Thymus (tissue), 11 donors: ENCODE results near the gene RADIL. TPM values are rescaled to one million over a fixed set of nuclear protein-coding genes. Genes with fewer than 3 reads are reported as not detected.

Source experiments
- DNase-seq, 9 donors: peaks; one replicate each; pipeline ENCODE4 v3.0.0-alpha.2; 2013; ENCODE audit warnings: low spot score in 9 of 9, low read depth in 6 of 9, missing footprints in 1 of 9
- H3K27ac ChIP-seq, 2 donors: one replicate each; pipeline ENCODE4 v1.5.1; 2013; ENCODE audit warnings: control low read depth in 1 of 2, low read depth in 1 of 2, low read length in 1 of 2, mild to moderate bottlenecking in 1 of 2, moderate library complexity in 1 of 2
- H3K27me3 ChIP-seq, 2 donors: one replicate each; pipeline ENCODE4 v1.5.1; 2013; ENCODE audit warnings: low read length in 1 of 2; ENCODE audit not compliant: control insufficient read depth in 2 of 2, insufficient read depth in 1 of 2
- H3K36me3 ChIP-seq, 2 donors: one replicate each; pipeline ENCODE4 v1.5.1; 2013; ENCODE audit warnings: low read length in 1 of 2, mild to moderate bottlenecking in 1 of 2, moderate library complexity in 1 of 2; ENCODE audit not compliant: control insufficient read depth in 2 of 2, insufficient read depth in 2 of 2
- H3K4me1 ChIP-seq, 2 donors: one replicate each; pipeline ENCODE4 v1.5.1; 2013; ENCODE audit warnings: low read length in 2 of 2; ENCODE audit not compliant: control insufficient read depth in 2 of 2, insufficient read depth in 2 of 2
- H3K4me3 ChIP-seq, 2 donors: one replicate each; pipeline ENCODE4 v1.5.1; 2013; ENCODE audit warnings: low read length in 2 of 2, control low read depth in 1 of 2, mild to moderate bottlenecking in 1 of 2
- H3K9me3 ChIP-seq, 2 donors: one replicate each; pipeline ENCODE4 v1.5.1; 2013; ENCODE audit warnings: low read length in 1 of 2, mild to moderate bottlenecking in 1 of 2; ENCODE audit not compliant: control insufficient read depth in 2 of 2, insufficient read depth in 1 of 2
- WGBS: extraction: QIAGEN DNeasy Blood & Tissue Kit; methylation state at CpG from one replicate; pipeline ENCODE4 v1.1.7; 2013; 5-methylcytosine and 5-hydroxymethylcytosine counted together
- polyA plus RNA-seq: library from polyadenylated mRNA; stranded (reverse); fragments of 200-250 nt; gene quantifications from one replicate; pipeline ENCODE4 v1.2.3, GENCODE V29; 2013
- total RNA-seq: library from RNA; stranded (reverse); fragments of 120-200 nt; gene quantifications from one replicate; pipeline ENCODE4 v1.2.4, GENCODE V29; 2013
- donor health status: healthy.

RADIL gene
- total and polyA plus RNA-seq, 2 donors = 0.19 to 0.91 TPM

DNA sequence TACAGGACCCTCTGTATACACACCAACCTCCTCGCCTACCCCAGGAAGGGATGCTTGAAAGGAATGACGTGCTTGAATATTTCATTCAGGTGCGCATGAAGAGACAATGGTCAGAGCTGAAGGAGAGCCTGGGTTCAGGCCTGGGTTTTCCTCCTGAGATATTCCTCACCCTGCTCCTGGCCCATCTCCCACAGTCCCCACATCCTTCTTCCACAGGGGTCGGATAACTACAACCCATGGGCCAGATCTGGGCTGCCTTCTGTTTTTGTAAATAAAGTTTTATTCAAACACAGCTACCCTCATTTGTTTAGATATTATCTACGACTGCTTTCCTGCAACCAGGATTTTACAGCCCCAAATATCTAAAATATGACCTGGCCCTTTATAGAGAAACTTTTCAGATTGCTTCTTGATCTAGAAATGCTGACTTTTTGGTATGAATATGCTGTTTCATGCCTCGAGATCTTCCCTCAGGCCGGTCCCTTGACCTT is 1.8 kb upstream of the RADIL start:
- Histone ChIP-seq H3K27ac (no peak overlapping the region), H3K9me3 (peaks cover 0 to 5% of the 10 kb centered on the region in 2 donors), H3K4me1 (peaks cover 2 to 4% of the 10 kb centered on the region in 2 donors), H3K4me3 (no peak overlapping the region), H3K36me3 (no peaks in the 10 kb centered on the region), H3K27me3 (peaks cover 25 to 38% of the 10 kb centered on the region in 2 donors)
- DNase-seq = no peak
- WGBS = 94% methylated on average over 7 of the region's 7 CpGs

DNA sequence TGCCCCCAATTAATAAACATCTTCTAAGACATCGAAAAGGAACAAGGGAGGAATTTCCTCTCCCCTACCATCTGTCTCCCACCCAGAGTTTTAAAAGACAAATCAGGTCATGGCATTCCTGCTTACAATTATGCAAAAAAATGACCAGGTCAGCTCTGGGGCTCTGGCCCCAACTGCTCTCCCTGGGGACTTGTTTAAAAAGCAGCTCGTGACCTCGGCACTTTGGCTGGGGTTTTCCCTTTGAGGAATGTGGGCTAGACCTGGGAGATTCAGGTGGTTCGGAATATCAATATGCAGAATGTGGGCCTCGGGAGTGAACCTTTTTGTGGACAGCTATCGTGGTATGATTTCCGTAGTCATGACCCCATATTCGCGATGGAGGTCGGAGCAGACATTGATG is 648 bp upstream of the RADIL start:
- no peak for DNase-seq
- Histone ChIP-seq H3K9me3 (peaks cover 0 to 5% of the 10 kb centered on the region in 2 donors), H3K4me1 (peaks cover 2 to 4% of the 10 kb centered on the region in 2 donors), H3K27me3 (peaks cover 25 to 45% of the 10 kb centered on the region in 2 donors), H3K36me3 (no peaks in the 10 kb centered on the region), H3K4me3 (no peak overlapping the region), H3K27ac (no peak overlapping the region)
- 93% methylated on average over 10 of the region's 10 CpGs for WGBS

DNA sequence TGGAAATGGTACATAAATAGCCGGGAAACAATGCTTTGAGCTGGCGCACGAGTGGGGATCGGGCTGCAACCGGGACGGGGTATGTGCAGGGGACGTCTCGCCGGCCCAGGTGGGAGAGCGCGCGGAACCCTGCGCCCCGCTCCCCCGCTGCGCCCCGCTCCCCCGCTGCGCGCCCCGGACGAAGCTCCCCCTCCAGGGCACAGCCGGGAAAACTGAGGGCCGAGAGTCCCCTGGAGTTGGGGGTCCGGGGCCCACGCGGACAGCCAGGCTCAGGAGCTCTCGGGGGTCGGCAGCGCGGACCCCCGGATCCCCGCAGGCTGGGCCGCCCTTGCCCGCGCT is 514 bp downstream of the RADIL start:
- Histone ChIP-seq H3K9me3 (peaks cover 0 to 5% of the 10 kb centered on the region in 2 donors), H3K27me3 (peaks cover 25 to 45% of the 10 kb centered on the region in 2 donors), H3K27ac (no peak overlapping the region), H3K4me1 (peaks cover 2 to 4% of the 10 kb centered on the region in 2 donors), H3K36me3 (no peaks in the 10 kb centered on the region), H3K4me3 (peak overlapping the region in 1 of 2 donors; percentile 25)
- 5% methylated on average over 36 of the region's 36 CpGs for WGBS
- no peak for DNase-seq

DNA sequence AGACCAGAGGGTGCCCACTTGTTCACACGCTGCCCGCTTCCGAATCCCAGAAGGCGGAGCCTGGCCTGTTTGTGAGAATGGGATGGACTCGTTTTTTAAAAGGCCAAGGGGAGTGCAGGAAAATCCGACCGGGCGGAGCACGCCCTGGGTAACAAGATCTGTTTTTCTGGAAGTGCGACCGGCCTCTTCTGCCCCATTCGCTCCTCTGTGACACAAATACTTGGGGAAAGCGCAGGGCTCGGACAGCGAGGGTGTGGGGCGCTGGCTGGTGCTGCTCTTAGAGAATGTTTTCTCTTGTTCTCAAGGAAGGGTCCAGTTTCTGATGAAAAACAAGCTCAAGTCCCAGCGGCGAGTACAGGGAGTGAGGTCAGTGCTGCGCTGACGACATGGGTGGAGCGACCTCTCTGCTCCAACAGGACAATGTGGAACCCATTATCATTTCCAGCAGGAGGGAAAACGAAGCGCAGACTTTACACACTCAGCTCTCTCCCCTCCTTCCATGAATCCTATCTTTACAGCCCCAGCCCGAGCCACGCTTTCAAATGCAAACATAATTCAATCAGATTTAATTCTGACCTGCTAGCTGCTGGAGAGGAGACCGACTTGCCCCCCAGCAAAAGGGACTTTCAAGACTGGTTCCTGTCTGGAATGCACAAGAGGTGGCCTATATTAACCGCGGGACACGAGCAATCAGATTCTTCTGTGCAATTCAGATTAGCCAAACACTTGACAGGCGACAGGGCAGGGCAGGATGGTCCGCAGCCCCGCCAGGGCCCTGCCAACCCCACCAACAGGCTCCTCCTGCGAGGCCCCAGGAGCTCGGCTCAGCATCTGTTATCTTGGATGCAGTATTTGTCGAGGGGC is 1.1 kb downstream of the RADIL start:
- H3K27me3 ChIP-seq = peaks cover 25 to 45% of the 10 kb centered on the region in 2 donors
- WGBS = 13% methylated on average over 35 of the region's 35 CpGs
- H3K9me3 ChIP-seq = peaks cover 0 to 5% of the 10 kb centered on the region in 2 donors
- H3K4me3 ChIP-seq = peak overlapping the region in 1 of 2 donors; percentile 25
- peaks cover 2 to 4% of the 10 kb centered on the region in 2 donors for H3K4me1 ChIP-seq
- H3K36me3 ChIP-seq = no peaks in the 10 kb centered on the region
- H3K27ac ChIP-seq = peak overlapping the region in 1 of 2 donors; percentile 51
- DNase-seq = no peak

DNA sequence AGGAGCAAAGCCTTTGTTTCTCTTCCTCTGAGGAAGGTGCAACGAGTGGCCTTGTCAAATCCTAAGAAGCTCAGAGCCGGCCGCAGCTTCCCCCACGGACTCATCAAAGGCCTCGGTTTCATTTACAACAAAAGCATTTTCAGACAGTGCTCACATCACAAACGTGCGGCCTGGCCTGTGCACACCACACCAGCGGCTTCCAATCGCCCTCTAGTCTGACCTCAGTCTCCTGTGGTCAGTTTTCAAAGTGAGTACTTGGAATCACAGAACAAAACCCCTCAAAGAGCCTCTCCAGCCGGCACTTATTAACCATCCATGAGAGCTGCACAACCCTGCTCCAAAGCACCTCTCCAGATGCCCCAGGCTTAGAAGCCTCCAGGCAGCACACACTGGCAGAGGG is 3.3 kb downstream of the RADIL start:
- Histone ChIP-seq H3K27ac (no peak overlapping the region), H3K4me3 (no peak overlapping the region), H3K9me3 (peaks cover 0 to 5% of the 10 kb centered on the region in 2 donors), H3K36me3 (no peaks in the 10 kb centered on the region), H3K27me3 (peaks cover 25 to 43% of the 10 kb centered on the region in 2 donors), H3K4me1 (peaks cover 2 to 4% of the 10 kb centered on the region in 2 donors)
- no peak for DNase-seq
- WGBS = 88% methylated on average over 10 of the region's 10 CpGs

DNA sequence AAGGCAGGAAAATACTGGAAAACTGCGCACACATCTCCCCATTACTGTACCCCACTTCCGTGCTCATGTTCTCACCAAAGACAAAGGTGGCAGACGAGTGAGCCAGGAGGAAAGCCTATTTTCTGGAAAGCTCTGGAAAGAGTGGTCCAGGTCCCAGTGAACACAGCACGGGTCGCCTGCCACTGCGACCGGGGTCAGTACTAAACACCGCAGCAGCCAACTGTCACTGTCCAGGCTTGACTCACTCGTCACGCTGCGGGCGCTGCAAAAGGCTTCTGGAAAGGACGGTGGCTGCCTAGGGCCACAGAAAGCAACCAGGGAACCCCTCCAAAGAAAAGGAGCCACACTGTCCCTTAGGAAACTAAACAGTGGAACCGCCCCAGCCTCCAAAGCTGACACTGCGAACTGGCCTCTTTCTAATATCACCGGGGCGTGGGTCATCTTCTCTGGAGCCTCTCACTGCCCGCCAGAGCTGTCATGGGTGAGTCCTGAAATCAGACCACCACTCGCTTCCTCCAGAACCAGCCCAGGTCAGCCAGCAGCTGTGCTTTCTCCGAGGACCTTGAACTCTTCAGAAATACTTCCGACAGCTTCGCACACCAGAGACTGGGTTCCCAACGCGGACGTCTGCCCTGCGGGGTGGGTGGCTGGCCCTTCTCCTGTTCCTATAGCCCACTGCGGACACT is 4.0 kb downstream of the RADIL start:
- DNase-seq = no peak
- Histone ChIP-seq H3K4me3 (no peak overlapping the region), H3K9me3 (peaks cover 0 to 5% of the 10 kb centered on the region in 2 donors), H3K27ac (no peak overlapping the region), H3K4me1 (peaks cover 2 to 4% of the 10 kb centered on the region in 2 donors), H3K27me3 (peaks cover 25 to 41% of the 10 kb centered on the region in 2 donors), H3K36me3 (no peaks in the 10 kb centered on the region)
- WGBS = 94% methylated on average over 27 of the region's 27 CpGs

DNA sequence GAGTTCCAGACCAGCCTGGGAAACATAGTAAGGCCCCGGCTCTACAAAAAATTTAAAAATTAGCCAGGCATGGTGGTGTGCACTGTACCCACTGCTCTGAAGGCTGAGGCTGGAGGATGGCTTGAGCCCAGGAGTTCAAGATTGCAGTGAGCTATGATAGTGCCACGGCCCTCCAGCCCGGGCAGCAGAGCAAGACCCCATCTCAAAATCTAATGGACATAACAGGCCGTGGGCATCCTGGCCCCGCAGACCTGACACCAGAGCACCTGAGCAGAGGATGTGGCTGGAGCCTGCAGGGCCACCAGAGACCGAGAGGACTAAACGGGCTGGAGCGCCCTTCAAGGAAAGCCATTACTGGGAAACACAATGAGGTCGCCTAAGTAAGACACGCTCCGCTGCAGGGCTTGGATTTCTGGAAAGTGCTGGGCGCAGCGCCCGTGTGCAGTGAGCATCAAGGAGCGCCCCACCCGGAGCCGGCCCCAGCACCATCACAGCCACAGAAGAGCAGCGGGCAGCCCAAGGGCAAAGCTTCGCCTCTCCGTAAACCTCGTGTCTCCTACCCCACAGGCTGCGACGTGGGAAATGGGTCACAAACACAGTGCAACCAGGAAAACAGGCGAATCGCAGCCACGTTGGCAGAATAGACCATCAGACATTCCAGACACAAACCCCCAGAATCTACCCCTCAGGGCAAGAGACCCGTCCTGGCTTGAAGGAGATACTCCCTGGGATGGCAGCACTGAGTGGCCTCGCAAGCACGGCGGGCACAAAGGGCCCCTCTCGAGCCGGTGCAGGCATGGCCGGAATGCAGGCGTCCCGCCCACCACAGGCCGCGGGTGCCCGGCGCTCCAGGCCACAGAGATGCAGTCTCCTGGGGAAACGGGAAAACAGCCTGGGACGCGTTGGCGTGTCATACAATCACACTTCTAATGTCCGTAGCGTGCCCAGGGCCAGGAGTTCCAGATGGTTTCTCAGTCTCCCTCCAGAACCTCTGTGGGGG is 4.9 kb downstream of the RADIL start:
- peaks cover 20 to 32% of the 10 kb centered on the region in 2 donors for H3K27me3 ChIP-seq
- H3K4me1 ChIP-seq = peaks cover 2 to 4% of the 10 kb centered on the region in 2 donors
- 93% methylated on average over 45 of the region's 45 CpGs for WGBS
- H3K36me3 ChIP-seq = no peaks in the 10 kb centered on the region
- DNase-seq = no peak
- H3K9me3 ChIP-seq = peaks cover 0 to under 1% of the 10 kb centered on the region in 2 donors
- peak overlapping the region in 1 of 2 donors; percentile 5 for H3K27ac ChIP-seq
- no peak overlapping the region for H3K4me3 ChIP-seq

DNA sequence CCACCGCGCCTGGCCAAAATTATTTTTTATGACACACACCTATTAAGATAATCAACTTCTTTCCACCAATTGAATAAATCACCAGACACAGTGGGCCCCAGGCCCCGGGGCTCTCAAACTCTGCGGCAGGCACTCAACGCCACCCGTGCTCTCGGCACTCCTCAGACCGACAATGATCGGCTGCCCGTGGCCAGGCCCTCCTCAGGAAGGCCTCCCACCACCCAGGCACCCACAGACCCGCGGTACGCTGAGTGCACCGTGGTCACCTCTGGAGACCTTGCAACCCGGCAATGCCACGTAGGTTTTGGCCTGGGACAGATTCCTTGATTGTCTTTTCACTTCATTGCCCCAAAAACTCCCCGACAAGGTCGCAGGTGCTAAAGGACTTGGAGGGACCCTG is 6.9 kb downstream of the RADIL start:
- H3K27ac ChIP-seq = no peak overlapping the region
- DNase-seq = no peak
- peaks cover 0 to 23% of the 10 kb centered on the region in 2 donors for H3K27me3 ChIP-seq
- H3K36me3 ChIP-seq = no peaks in the 10 kb centered on the region
- H3K4me1 ChIP-seq = no peaks in the 10 kb centered on the region
- H3K9me3 ChIP-seq = no peaks in the 10 kb centered on the region
- H3K4me3 ChIP-seq = no peak overlapping the region
- WGBS = 97% methylated on average over 18 of the region's 18 CpGs
